Right lobe of liver (tissue), 6 donors: Measurements from ENCODE around the gene ERI3. TPM values are rescaled to one million over a fixed set of nuclear protein-coding genes. Genes with fewer than 3 reads are reported as not detected.

ENCODE experiments used
- ATAC-seq, 4 donors: fragments of 200-7000 bp; cut with Tn5 transposase; one replicate each; pipeline ENCODE4 v1.9.1; 2020; ENCODE audit warnings: mild to moderate bottlenecking in 4 of 4, moderate library complexity in 4 of 4
- DNase-seq, 3 donors: peaks; one replicate each; pipeline ENCODE4 v3.0.0-alpha.2; 2020
- H3K27ac ChIP-seq, 3 donors: fragments of 200-600 bp; one replicate each; pipeline ENCODE4 v1.8.0; 2022
- H3K27me3 ChIP-seq, 2 donors: fragments of 200-600 bp; one replicate each; pipeline ENCODE4 v1.8.0; 2022
- H3K36me3 ChIP-seq, 4 donors: fragments of 200-600 bp; sonication (generic) in 1 of 4; one replicate each; pipeline versions ENCODE4 v1.5.1 to v1.8.0; 2017 to 2022; ENCODE audit warnings: control low read depth in 1 of 4
- H3K4me1 ChIP-seq, 4 donors: fragments of 200-600 bp; sonication (generic) in 1 of 4; one replicate each; pipeline versions ENCODE4 v1.5.1 to v1.8.0; 2017 to 2022; ENCODE audit warnings: control low read depth in 1 of 4
- H3K4me3 ChIP-seq, 3 donors: fragments of 200-600 bp; one replicate each; pipeline ENCODE4 v1.8.0; 2022
- H3K9me3 ChIP-seq, 4 donors: fragments of 200-600 bp; sonication (generic) in 1 of 4; one replicate each; pipeline versions ENCODE4 v1.5.1 to v1.8.0; 2017 to 2022; ENCODE audit warnings: control low read depth in 1 of 4
- CTCF ChIP-seq, 4 donors: fragments of 200-600 bp in 3 of 4; fragments of 450-650 bp in 1 of 4; IDR thresholded peaks; one replicate each; pipeline versions ENCODE4 v1.5.1 to v1.8.0; 2016 to 2022; ENCODE audit warnings: antibody characterized with exemption in 4 of 4, mild to moderate bottlenecking in 2 of 4
- POLR2A ChIP-seq: fragments of 450-650 bp; IDR thresholded peaks from one replicate; pipeline ENCODE4 v1.6.1; 2017; ENCODE audit warnings: antibody characterized with exemption, mild to moderate bottlenecking
- WGBS: methylation state at CpG from one replicate; pipeline ENCODE4 v1.1.6; 2018; ENCODE audit warnings: low coverage, low lambda C conversion rate; ENCODE audit not compliant: insufficient coverage; ENCODE audit errors: missing lambda C conversion rate; 5-methylcytosine and 5-hydroxymethylcytosine counted together
- intact Hi-C, 2 donors: fragments of 100-400 bp; cut with DNase I; formaldehyde crosslinking; loops; one replicate each; pipeline versions ENCODE4 v1.11.2 to v1.14.1; 2022
- small RNA-seq, 2 experiments: library from RNA; depleted of rRNA; stranded (forward); fragments of <200 nt; gene quantifications; one replicate each; pipeline ENCODE3, GENCODE V24; 2016
- total RNA-seq, 6 experiments: library from RNA; depleted of rRNA in 2 of 6; stranded (reverse); fragments of >200 nt in 2 of 6; fragmentation: NEBNext Ultra II Directional in 3 of 6; extraction: Animal tissue kit (Norgen Biotek cat#: 25700) in 3 of 6; gene quantifications; one replicate each; pipeline versions ENCODE4 v1.1.0 to v1.2.4, GENCODE V29; 2016 to 2023
- donor health status: DM: no; HTN: yes; CAD: no.
- donor health status: DM: no; HTN: no; CAD: no.
- donor health status: DM: no; HTN: no; CAD: no.
- donor health status: DM: no; HTN: yes; CAD: no.
- donor health status: DM: no; HTN: yes; CAD: no.

ERI3 gene
- total RNA-seq, 6 experiments from 2014 or later: 20.6 to 30.6 (median 23.8) TPM

DNA sequence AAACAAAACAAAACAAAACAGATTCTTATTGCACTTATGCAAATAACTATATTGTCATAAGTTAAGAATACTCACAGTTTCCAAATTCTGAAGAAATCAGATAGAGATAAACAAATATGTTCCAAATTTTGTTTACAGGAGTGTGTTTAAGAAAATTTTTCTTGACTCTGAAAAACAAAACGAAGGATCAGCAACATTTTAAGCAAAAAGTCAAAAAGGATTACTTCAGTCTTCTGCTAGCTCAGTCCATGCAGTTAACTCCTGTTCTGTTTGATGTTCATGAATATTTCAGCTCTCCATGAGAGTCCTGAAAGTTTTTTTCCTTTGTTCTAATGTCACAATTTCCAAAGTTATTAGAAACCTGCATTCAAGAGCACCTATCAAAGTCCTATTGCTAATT is 180.4 kb downstream of the ERI3 start:
- no peak overlapping the region for H3K4me3 ChIP-seq
- 30% methylated on average over 1 of the region's 1 CpG for WGBS

More for the DNA sequence above, 180.4 kb downstream of the ERI3 start:
- no peak for TF ChIP-seq CTCF (IDR thresholded peaks at IDR 0.05)
- TF ChIP-seq POLR2A: no peak
- intact Hi-C loops: no loop called here
- ATAC-seq (no peak), DNase-seq (no peak)
- H3K27ac ChIP-seq: no peak overlapping the region
- no peaks in the 10 kb centered on the region for H3K4me1 ChIP-seq
- no peaks in the 10 kb centered on the region for H3K36me3 ChIP-seq
- no peaks in the 10 kb centered on the region for H3K27me3 ChIP-seq
- no peaks in the 10 kb centered on the region for H3K9me3 ChIP-seq

Small RNA genes within 50 kb of the gene (small RNA-seq; reads per million reads assigned to genes)
- 0 reads per million in 2 experiments for gene AL035417.1
- 0 reads per million in 2 experiments for gene RNU6-369P

Other genes with a start within 250 kb of the ERI3 start
- gene KLF17, start 236.4 kb downstream of the ERI3 start, total RNA-seq: not detected
- not detected for gene KLF18, start 213.6 kb downstream of the ERI3 start, total RNA-seq
- gene DMAP1, start 141.8 kb downstream of the ERI3 start, total RNA-seq: 10 to 100 TPM; 16.2 to 27.8 (median 23.3) TPM
- 10 to 100 TPM; 19.2 to 57.9 (median 23.0) TPM for gene RNF220, start 50.0 kb upstream of the ERI3 start, total RNA-seq